ENCODE measurements around the gene GALNT2.

GALNT2 gene

DNA sequence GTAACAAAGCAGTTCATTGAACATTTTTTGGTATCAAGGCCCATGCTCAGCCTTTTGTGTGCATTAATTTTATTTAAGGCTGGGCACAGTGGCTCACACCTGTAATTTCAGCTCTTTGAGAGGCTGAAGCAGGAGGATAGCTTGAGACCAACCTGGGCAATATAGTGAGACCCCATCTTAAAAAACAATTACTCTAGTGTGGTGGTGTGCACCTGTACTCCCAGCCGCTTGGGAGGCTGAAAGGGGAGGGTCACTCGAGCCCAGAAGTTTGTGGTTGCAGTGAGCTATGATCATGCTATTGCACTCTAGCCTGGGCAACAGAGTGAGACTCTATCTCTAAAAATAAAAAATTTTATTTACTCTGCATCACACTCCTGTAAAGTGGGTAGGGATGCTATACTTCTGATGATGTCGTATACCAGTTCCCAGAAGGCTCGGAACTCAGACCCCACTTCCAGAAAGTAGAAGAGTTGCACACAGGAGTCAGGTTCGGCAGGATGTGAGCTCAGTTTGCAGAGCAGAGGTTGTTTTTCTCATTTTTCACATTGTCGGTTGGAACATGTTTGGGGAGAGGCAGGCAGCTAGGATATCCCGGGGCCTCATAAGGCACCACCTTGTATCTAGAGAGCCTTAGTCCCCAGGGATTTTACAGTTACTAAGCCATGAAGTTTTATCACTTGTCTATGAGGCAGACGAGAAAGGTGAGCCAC, 144.6 kb downstream of the GALNT2 start:
- no peaks in the 10 kb centered on the region for H3K36me3 ChIP-seq
- TF ChIP-seq, protein P1, sequence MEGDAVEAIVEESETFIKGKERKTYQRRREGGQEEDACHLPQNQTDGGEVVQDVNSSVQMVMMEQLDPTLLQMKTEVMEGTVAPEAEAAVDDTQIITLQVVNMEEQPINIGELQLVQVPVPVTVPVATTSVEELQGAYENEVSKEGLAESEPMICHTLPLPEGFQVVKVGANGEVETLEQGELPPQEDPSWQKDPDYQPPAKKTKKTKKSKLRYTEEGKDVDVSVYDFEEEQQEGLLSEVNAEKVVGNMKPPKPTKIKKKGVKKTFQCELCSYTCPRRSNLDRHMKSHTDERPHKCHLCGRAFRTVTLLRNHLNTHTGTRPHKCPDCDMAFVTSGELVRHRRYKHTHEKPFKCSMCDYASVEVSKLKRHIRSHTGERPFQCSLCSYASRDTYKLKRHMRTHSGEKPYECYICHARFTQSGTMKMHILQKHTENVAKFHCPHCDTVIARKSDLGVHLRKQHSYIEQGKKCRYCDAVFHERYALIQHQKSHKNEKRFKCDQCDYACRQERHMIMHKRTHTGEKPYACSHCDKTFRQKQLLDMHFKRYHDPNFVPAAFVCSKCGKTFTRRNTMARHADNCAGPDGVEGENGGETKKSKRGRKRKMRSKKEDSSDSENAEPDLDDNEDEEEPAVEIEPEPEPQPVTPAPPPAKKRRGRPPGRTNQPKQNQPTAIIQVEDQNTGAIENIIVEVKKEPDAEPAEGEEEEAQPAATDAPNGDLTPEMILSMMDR (IDR thresholded peaks at IDR 0.05; ENCODE audit: low read depth, low read length): no peak
- no peak for DNase-seq
- H3K27ac ChIP-seq: no peak overlapping the region
- H3K27me3 ChIP-seq (ENCODE audit: insufficient read depth, low read depth, severe bottlenecking): no peaks in the 10 kb centered on the region
- no peaks in the 10 kb centered on the region for H3K9me3 ChIP-seq (ENCODE audit: severe bottlenecking)
- H3K4me3 ChIP-seq (ENCODE audit: low read depth, low read length): no peak overlapping the region

DNA sequence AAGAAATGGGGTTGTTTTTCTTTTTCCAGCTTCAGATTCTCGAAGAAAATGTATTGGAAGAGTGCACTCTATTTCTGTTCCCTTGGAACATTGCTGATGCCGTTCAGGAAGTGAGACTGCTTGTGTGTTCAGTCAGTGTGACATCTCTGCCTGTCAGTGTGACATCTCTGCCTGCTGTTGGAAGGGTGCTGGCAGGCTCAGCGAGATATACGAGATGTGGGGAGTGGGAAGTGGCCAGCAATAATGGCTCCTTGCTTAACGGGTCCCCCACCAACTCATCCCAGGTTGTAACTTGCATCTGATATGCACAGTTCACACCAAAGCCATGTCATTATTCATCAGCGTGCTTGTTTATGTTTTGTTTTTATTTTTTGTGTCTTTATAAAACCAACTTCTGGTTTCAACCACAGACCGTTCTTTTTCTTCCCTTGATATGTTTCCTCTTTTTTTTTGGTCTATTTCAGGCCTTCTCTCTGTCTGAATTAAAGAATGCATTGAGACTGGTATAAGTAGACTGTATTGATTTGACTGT, 145.4 kb downstream of the GALNT2 start:
- no peaks in the 10 kb centered on the region for H3K36me3 ChIP-seq
- no peaks in the 10 kb centered on the region for H3K9me3 ChIP-seq (ENCODE audit: severe bottlenecking)
- no peaks in the 10 kb centered on the region for H3K27me3 ChIP-seq (ENCODE audit: insufficient read depth, low read depth, severe bottlenecking)
- DNase-seq: no peak
- TF ChIP-seq, protein P1 (IDR thresholded peaks at IDR 0.05; ENCODE audit: low read depth, low read length): no peak
- H3K4me3 ChIP-seq (ENCODE audit: low read depth, low read length): no peak overlapping the region
- no peak overlapping the region for H3K27ac ChIP-seq

DNA sequence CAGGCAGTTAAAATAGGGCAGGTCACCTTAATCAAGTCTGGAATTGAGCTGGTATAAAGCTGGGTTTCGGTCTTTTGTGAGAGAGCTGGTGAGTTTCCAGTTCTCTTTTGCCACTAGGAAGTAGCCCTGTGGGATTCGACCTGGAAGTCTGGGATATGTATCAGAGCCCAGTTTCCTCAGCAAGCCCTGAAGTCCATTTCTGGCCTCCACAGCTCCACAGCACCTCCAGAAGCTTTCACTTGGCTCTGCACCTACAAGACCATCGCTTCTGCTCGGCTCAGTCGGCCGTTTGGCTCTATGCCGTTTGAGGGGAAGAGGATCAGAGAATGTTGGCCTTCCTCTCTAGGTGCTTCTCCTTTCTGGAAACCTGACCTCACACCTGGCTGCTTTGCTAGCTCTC, 148.0 kb downstream of the GALNT2 start:
- Histone ChIP-seq H3K4me3 (ENCODE audit: low read depth, low read length) (no peak overlapping the region), H3K9me3 (ENCODE audit: severe bottlenecking) (no peaks in the 10 kb centered on the region), H3K27ac (no peak overlapping the region), H3K27me3 (ENCODE audit: insufficient read depth, low read depth, severe bottlenecking) (no peaks in the 10 kb centered on the region), H3K36me3 (no peaks in the 10 kb centered on the region)
- peak; percentile 41 for DNase-seq
- TF ChIP-seq, protein P1 (IDR thresholded peaks at IDR 0.05; ENCODE audit: low read depth, low read length): peak; percentile 71

DNA sequence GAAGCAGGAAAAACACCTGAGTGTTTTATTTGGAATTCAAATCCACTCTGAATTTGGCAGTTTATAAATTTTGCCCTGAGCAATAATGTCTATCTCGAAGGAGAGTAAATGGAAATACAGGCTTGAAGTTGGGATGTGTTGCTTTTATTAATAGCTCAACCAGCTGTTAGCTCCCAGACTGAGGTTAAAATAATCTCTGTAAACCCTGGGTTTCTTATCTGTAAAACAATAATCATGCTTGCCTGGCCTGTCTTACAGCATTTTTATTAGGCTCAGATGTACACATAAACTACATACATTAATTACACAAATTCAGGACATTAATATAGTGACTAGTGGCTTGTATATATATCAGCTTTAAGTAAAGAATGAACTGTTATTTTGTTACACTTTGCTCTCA, 148.5 kb downstream of the GALNT2 start:
- DNase-seq: no peak
- Histone ChIP-seq H3K9me3 (ENCODE audit: severe bottlenecking) (no peaks in the 10 kb centered on the region), H3K27ac (no peak overlapping the region), H3K36me3 (no peaks in the 10 kb centered on the region), H3K4me3 (ENCODE audit: low read depth, low read length) (no peak overlapping the region), H3K27me3 (ENCODE audit: insufficient read depth, low read depth, severe bottlenecking) (no peaks in the 10 kb centered on the region)
- TF ChIP-seq, protein P1 (IDR thresholded peaks at IDR 0.05; ENCODE audit: low read depth, low read length): no peak

DNA sequence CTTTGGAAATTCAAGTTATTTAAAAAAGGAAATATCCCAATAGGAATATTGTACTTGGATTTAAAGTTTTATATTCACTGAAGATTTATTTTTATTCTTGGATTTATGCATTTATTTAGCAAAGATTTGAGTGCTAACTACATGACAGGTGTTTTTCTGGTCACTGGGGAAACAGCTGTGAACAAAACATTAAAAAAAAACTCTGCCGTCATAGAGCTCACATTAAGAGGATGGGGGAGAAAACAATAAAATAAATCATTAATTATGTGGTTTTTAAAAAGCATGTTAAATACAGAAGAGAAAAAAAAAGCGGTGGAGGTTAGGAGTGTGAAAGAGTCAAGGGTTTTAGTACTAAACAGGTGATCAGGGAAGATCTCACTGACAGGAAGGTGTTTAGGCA, 149.9 kb downstream of the GALNT2 start:
- Histone ChIP-seq H3K4me3 (ENCODE audit: low read depth, low read length) (no peak overlapping the region), H3K36me3 (no peaks in the 10 kb centered on the region), H3K9me3 (ENCODE audit: severe bottlenecking) (no peaks in the 10 kb centered on the region), H3K27ac (no peak overlapping the region), H3K27me3 (ENCODE audit: insufficient read depth, low read depth, severe bottlenecking) (no peaks in the 10 kb centered on the region)
- TF ChIP-seq, protein P1 (IDR thresholded peaks at IDR 0.05; ENCODE audit: low read depth, low read length): no peak
- no peak for DNase-seq

DNA sequence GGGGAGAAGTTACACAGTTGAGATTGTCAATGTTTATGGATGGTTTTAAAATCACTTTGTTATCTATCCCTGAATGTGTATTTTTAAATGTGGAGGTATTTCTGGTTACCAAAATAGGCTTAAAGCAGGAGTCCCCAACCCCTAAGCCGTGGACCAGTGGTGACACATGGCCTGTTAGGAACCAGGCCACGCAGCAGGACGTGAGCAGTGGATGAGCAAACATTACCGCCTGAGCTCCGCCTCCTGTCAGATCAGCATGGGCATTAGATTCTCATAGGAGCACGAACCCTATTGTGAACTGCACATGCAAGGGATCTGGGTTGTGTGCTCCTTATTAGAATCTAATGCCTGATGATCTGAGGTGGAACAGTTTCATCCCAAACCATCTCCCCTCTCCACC, 151.6 kb downstream of the GALNT2 start:
- H3K9me3 ChIP-seq (ENCODE audit: severe bottlenecking): no peaks in the 10 kb centered on the region
- H3K27me3 ChIP-seq (ENCODE audit: insufficient read depth, low read depth, severe bottlenecking): no peaks in the 10 kb centered on the region
- no peak overlapping the region for H3K4me3 ChIP-seq (ENCODE audit: low read depth, low read length)
- H3K36me3 ChIP-seq: no peaks in the 10 kb centered on the region
- DNase-seq: no peak
- no peak overlapping the region for H3K27ac ChIP-seq
- TF ChIP-seq, protein P1 (IDR thresholded peaks at IDR 0.05; ENCODE audit: low read depth, low read length): no peak
